Neural cell (in vitro differentiated cells): ENCODE data around the gene CCR6.

ENCODE experiments used
- CTCF ChIP-seq: fragments of 450-650 bp; IDR thresholded peaks from 2 replicates; pipeline ENCODE4 v1.5.1; 2014; ENCODE audit warnings: antibody characterized with exemption, mild to moderate bottlenecking, moderate library complexity; ENCODE audit not compliant: poor library complexity, severe bottlenecking
- EP300 ChIP-seq: fragments of 450-650 bp; conservative IDR thresholded peaks from 2 replicates; pipeline ENCODE4 v1.6.1; 2014; ENCODE audit warnings: antibody characterized with exemption, mild to moderate bottlenecking, moderate library complexity; ENCODE audit not compliant: poor library complexity, severe bottlenecking
- EZH2 ChIP-seq: fragments of 200-600, 300-800 bp; shearing (Covaris generic), sonication (generic); IDR thresholded peaks from 2 replicates; pipeline ENCODE4 v1.6.1; 2014; ENCODE audit warnings: antibody characterized with exemption, low read length, borderline replicate concordance, mild to moderate bottlenecking; ENCODE audit not compliant: insufficient read depth, poor library complexity, severe bottlenecking
- MXI1 ChIP-seq: fragments of 450-650 bp; conservative IDR thresholded peaks from 2 replicates; pipeline ENCODE4 v1.6.1; 2014; ENCODE audit warnings: antibody characterized with exemption, mild to moderate bottlenecking; ENCODE audit not compliant: poor library complexity, severe bottlenecking
- RAD21 ChIP-seq: fragments of 450-650 bp; conservative IDR thresholded peaks from 2 replicates; pipeline ENCODE4 v1.6.1; 2014; ENCODE audit warnings: antibody characterized with exemption, mild to moderate bottlenecking, moderate library complexity

- TF ChIP-seq CTCF, result no peak
- no peak for TF ChIP-seq EZH2
- no peak for TF ChIP-seq EP300
- no peak for TF ChIP-seq MXI1
- no peak for TF ChIP-seq RAD21
Observed at GRCh38 chr6:167164261-167164660, 41.4 kb downstream of the CCR6 start.
